ENCODE measurements around the gene POLD2.
A peak's percentile ranks its signal among the peaks of the same experiment; 100 is the strongest.

The POLD2 gene

DNA sequence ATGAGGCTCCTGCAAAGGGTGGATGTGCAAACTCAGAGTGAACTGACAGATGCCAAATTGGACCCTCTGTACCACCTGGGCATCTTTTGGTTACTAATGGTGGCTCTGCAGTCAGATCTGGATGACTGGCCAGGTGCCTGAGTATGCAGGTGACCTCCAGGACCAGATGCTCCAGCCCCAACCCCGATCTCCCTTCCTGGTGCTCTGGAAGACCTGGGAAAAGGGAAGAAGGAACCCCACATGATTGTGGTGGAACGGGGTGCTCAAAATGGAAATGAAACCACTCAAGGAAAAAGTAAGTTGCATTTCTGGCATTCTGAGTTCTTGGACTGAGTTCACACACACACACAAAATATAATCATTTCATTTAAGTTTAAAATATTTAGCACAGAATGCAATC is 29.0 kb downstream of the POLD2 start:
- TF ChIP-seq EZH2phosphoT487 (IDR thresholded peaks at IDR 0.05; ENCODE audit: borderline replicate concordance) = no peak
- TF ChIP-seq, protein P1, sequence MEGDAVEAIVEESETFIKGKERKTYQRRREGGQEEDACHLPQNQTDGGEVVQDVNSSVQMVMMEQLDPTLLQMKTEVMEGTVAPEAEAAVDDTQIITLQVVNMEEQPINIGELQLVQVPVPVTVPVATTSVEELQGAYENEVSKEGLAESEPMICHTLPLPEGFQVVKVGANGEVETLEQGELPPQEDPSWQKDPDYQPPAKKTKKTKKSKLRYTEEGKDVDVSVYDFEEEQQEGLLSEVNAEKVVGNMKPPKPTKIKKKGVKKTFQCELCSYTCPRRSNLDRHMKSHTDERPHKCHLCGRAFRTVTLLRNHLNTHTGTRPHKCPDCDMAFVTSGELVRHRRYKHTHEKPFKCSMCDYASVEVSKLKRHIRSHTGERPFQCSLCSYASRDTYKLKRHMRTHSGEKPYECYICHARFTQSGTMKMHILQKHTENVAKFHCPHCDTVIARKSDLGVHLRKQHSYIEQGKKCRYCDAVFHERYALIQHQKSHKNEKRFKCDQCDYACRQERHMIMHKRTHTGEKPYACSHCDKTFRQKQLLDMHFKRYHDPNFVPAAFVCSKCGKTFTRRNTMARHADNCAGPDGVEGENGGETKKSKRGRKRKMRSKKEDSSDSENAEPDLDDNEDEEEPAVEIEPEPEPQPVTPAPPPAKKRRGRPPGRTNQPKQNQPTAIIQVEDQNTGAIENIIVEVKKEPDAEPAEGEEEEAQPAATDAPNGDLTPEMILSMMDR (conservative IDR thresholded peaks at IDR 0.05; ENCODE audit: low read length) = no peak
- Histone ChIP-seq H3K9me3 (ENCODE audit: insufficient read depth, low read depth, low read length) (no peaks in the 10 kb centered on the region), H3K79me2 (ENCODE audit: insufficient read depth, low read length) (no peaks in the 10 kb centered on the region), H4K20me1 (ENCODE audit: insufficient read depth, low read length, poor library complexity, severe bottlenecking) (no peaks in the 10 kb centered on the region), H3K36me3 (ENCODE audit: insufficient read depth, low read length) (no peaks in the 10 kb centered on the region), H3K4me1 (ENCODE audit: insufficient read depth, low read length, poor library complexity, severe bottlenecking) (peaks cover 56% of the 10 kb centered on the region), H3K4me3 (ENCODE audit: low read length, poor library complexity, severe bottlenecking) (no peak overlapping the region), H2AFZ (ENCODE audit: low read length) (no peak overlapping the region), H3K4me2 (ENCODE audit: low read depth, low read length, poor library complexity, severe bottlenecking) (no peak overlapping the region), H3K27me3 (ENCODE audit: insufficient read depth, low read length, poor library complexity, severe bottlenecking) (no peaks in the 10 kb centered on the region), H3F3A (ENCODE audit: low read depth) (peaks cover 9% of the 10 kb centered on the region), H3K9ac (ENCODE audit: low read depth, low read length, poor library complexity, severe bottlenecking) (no peak overlapping the region), H3K9me2 (replicated peaks; ENCODE audit: low read depth, low read length) (no peaks in the 10 kb centered on the region)

DNA sequence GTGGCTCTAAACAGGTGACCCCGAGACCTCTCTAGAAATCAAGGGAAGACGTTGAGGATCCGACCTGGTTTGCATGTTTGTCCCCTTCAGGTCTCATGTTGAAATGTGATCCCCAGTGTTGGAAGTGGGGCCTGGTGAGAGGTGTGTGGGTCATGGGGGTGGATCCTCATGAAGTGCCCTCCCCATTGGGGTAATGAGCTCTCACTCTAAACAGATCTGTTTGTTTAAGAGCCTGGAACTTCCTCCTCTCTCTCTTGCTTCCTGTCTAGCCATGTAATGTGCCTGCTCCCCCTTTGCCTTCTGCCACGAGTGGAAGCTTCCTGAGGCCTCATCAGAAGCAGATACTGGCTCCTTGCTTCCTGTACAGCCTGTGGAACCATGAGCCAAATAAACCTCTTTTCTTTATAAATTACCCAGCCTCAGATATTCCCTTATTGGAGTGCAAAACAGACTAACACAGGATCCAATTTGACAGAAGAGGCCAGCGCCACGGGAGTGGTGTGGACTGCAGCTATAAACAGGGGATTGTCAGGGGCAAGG is 30.2 kb downstream of the POLD2 start:
- H4K20me1 ChIP-seq (ENCODE audit: insufficient read depth, low read length, poor library complexity, severe bottlenecking) = no peaks in the 10 kb centered on the region
- H3F3A ChIP-seq (ENCODE audit: low read depth) = peaks cover 7% of the 10 kb centered on the region
- H3K9me3 ChIP-seq (ENCODE audit: insufficient read depth, low read depth, low read length) = no peaks in the 10 kb centered on the region
- no peak overlapping the region for H3K9ac ChIP-seq (ENCODE audit: low read depth, low read length, poor library complexity, severe bottlenecking)
- H3K79me2 ChIP-seq (ENCODE audit: insufficient read depth, low read length) = no peaks in the 10 kb centered on the region
- no peak overlapping the region for H3K4me2 ChIP-seq (ENCODE audit: low read depth, low read length, poor library complexity, severe bottlenecking)
- H3K4me1 ChIP-seq (ENCODE audit: insufficient read depth, low read length, poor library complexity, severe bottlenecking) = peaks cover 56% of the 10 kb centered on the region
- no peak overlapping the region for H3K4me3 ChIP-seq (ENCODE audit: low read length, poor library complexity, severe bottlenecking)
- H3K9me2 ChIP-seq (replicated peaks; ENCODE audit: low read depth, low read length) = no peaks in the 10 kb centered on the region
- no peak for TF ChIP-seq EZH2phosphoT487 (IDR thresholded peaks at IDR 0.05; ENCODE audit: borderline replicate concordance)
- TF ChIP-seq, protein P1 (conservative IDR thresholded peaks at IDR 0.05; ENCODE audit: low read length) = no peak
- H3K36me3 ChIP-seq (ENCODE audit: insufficient read depth, low read length) = no peaks in the 10 kb centered on the region
- no peak overlapping the region for H2AFZ ChIP-seq (ENCODE audit: low read length)
- H3K27me3 ChIP-seq (ENCODE audit: insufficient read depth, low read length, poor library complexity, severe bottlenecking) = no peaks in the 10 kb centered on the region

DNA sequence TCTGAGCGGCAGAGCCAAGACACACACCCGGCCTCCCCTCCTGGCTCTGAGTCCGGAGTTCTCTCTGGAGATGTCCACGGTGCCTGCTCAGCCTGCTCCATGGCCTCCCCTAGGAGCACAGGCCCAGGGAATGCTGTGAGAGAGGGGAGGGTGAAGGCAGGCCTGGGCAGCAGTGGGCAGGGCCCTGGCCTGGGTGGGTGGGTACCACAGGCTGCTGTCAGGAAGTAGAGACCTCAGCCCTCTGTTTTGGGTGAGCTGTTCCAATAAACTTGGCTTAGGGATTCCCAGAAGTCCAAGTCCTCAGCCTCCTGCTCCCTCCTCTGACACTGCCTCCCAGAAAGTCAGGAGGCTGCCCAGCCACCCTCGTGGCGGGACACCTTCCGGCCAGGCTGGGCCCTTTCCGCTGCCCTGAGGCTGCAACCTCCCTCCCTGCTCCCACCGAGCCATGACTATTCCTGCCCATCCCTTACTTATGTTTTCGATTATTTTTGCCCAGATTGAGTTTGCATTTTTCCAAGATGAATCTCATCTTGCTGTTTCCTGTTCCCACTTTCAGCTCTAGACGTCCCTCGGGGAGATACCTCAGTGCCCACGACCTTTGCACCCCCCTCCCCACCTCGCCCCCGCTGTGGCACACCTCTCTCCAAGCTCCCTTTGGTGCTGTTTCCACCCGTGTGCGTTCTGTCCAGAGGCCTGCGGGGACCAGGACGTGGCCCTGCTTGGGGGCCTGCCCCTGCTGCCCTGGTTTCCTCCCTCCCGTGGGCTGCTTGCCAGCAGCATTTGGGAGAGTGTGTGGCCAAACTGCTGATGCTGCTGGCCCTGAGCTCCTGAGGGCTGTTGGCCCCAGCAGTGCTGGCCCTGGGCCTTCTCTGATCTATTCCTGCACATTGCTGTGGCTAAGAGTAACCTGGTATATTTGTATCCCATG is 35.2 kb downstream of the POLD2 start:
- H3K79me2 ChIP-seq (ENCODE audit: insufficient read depth, low read length) = no peaks in the 10 kb centered on the region
- peak overlapping the region; percentile 40 for H2AFZ ChIP-seq (ENCODE audit: low read length)
- no peaks in the 10 kb centered on the region for H4K20me1 ChIP-seq (ENCODE audit: insufficient read depth, low read length, poor library complexity, severe bottlenecking)
- TF ChIP-seq EZH2phosphoT487 (IDR thresholded peaks at IDR 0.05; ENCODE audit: borderline replicate concordance) = no peak
- TF ChIP-seq, protein P1 (conservative IDR thresholded peaks at IDR 0.05; ENCODE audit: low read length) = no peak
- H3K4me3 ChIP-seq (ENCODE audit: low read length, poor library complexity, severe bottlenecking) = no peak overlapping the region
- no peaks in the 10 kb centered on the region for H3K9me3 ChIP-seq (ENCODE audit: insufficient read depth, low read depth, low read length)
- H3K4me1 ChIP-seq (ENCODE audit: insufficient read depth, low read length, poor library complexity, severe bottlenecking) = peaks cover 46% of the 10 kb centered on the region
- no peaks in the 10 kb centered on the region for H3K27me3 ChIP-seq (ENCODE audit: insufficient read depth, low read length, poor library complexity, severe bottlenecking)
- peak overlapping the region; percentile 30 for H3K4me2 ChIP-seq (ENCODE audit: low read depth, low read length, poor library complexity, severe bottlenecking)
- peak overlapping the region; percentile 41 for H3K9ac ChIP-seq (ENCODE audit: low read depth, low read length, poor library complexity, severe bottlenecking)
- H3K36me3 ChIP-seq (ENCODE audit: insufficient read depth, low read length) = no peaks in the 10 kb centered on the region
- no peaks in the 10 kb centered on the region for H3K9me2 ChIP-seq (replicated peaks; ENCODE audit: low read depth, low read length)
- H3F3A ChIP-seq (ENCODE audit: low read depth) = peaks cover 3% of the 10 kb centered on the region; the same call in 1 of the 2 replicates

Data from Loucy (cell line).